H1 (cell line): ENCODE data around the gene PAPSS2. TPM values are rescaled to one million over a fixed set of nuclear protein-coding genes. Genes with fewer than 3 reads are reported as not detected.

Experiments used
- EGR1 ChIP-seq: IDR thresholded peaks from 2 replicates; pipeline ENCODE4 v1.6.1; 2011; ENCODE audit warnings: low read depth, low read length, borderline replicate concordance
- HDAC6 ChIP-seq: IDR thresholded peaks from one replicate; pipeline ENCODE4 v1.7.1; 2012; ENCODE audit warnings: low read depth, mild to moderate bottlenecking, inconsistent platforms, low read length, moderate library complexity
- KDM1A ChIP-seq: fragments of 200-600, 300-600 bp; sonication (generic); IDR thresholded peaks from 2 replicates; pipeline ENCODE4 v1.7.1; 2016; ENCODE audit warnings: mild to moderate bottlenecking, low read length, borderline replicate concordance
- POLR2A ChIP-seq, 2 experiments: IDR thresholded peaks; 1 replicate in 1 of 2; 2 replicates in 1 of 2; pipeline ENCODE4 v1.6.1; 2011; ENCODE audit warnings: low read depth in 2 of 2, low read length in 2 of 2, mild to moderate bottlenecking in 2 of 2; ENCODE audit errors: control extremely low read depth in 1 of 2
- polyA plus RNA-seq, 7 experiments: library from polyadenylated mRNA; depleted of rRNA in 3 of 7; stranded (reverse) in 5 of 7; unstranded in 2 of 7; fragments of >200 nt in 5 of 7; fragments of 200-250 nt in 2 of 7; gene quantifications; 1 replicate in 5 of 7; 2 replicates in 1 of 7; 4 replicates in 1 of 7; pipeline versions ENCODE4 v1.2.1 to v1.2.3, GENCODE V29; 2011 to 2013; ENCODE audit warnings: missing spikeins in 2 of 7, mixed read lengths in 2 of 7
- total RNA-seq: library from RNA; stranded (reverse); fragmentation: NEBNext Ultra II Directional; extraction: Animal tissue kit (Norgen Biotek cat#: 25700); gene quantifications from 2 replicates; pipeline ENCODE4 v1.2.1, GENCODE V29; 2021

The PAPSS2 gene
- total and polyA plus RNA-seq, 2 of the 8 experiments (the other 6 are each of a cell fraction or from before 2014, with no cell fraction given) = 7.6 to 20.2 TPM

- no peak for TF ChIP-seq KDM1A
- TF ChIP-seq HDAC6 = no peak
- TF ChIP-seq EGR1 = no peak
- TF ChIP-seq POLR2A (IDR thresholded peaks at IDR 0.05; ENCODE audit: control extremely low read depth in 1 of 2, low read depth in 2 of 2, low read length in 2 of 2) = no peak
Observed at GRCh38 chr10:87786421-87786820, 126.7 kb downstream of the PAPSS2 start (continued).
